Pericardium fibroblast (primary cell): ENCODE measurements around the gene ISG20. TPM values are rescaled to one million over a fixed set of nuclear protein-coding genes. Genes with fewer than 3 reads are reported as not detected.

Experiments used
- total RNA-seq: library from RNA; depleted of rRNA; stranded (reverse); fragments of >200 nt; gene quantifications from 2 replicates; pipeline ENCODE4 v1.2.3, GENCODE V29; 2015

ISG20 gene
- 2.0 and 3.3 TPM in 2 replicates for total RNA-seq

DNA sequence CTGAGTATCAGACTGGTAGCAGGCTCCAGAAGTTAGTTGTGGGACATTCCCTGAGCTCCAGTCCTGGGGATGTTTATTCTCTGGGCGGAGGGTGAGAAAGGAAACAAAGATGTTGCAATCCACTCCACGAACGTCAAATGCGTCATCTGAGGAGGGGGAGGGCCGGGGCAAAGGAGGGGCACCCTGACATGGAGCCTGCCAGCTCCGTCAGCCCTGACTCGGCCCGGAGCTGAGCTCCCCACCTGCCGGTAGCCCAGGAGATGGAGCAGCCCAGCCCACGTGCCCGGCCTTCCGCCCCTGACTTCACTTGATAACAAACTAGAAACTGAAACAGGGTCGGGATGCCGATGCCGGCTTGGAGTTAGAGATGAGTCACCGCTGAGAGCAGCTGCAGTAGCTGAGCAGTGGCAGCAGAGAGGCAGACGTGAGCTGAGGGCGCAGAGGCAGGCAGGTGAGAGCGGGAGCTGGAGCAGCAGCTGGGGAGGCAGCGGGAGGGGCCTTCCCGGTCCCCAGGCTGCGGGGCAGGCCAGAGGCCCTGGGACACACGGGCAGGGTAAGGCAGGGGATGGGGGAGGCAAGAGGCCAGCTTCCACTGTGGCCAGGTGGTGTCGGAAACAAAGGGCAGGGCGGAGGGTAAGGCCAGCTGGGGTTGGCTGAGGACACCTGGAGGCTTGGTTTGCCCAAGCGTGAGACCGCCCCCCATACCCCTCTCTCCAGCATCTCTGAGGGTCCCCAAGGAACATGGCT, at the start of gene ISG20:
ISG20 (plus strand) TSS at position 391 of the 747 bp plus-strand sequence; CDS start at position 742, 351 bp downstream.

DNA sequence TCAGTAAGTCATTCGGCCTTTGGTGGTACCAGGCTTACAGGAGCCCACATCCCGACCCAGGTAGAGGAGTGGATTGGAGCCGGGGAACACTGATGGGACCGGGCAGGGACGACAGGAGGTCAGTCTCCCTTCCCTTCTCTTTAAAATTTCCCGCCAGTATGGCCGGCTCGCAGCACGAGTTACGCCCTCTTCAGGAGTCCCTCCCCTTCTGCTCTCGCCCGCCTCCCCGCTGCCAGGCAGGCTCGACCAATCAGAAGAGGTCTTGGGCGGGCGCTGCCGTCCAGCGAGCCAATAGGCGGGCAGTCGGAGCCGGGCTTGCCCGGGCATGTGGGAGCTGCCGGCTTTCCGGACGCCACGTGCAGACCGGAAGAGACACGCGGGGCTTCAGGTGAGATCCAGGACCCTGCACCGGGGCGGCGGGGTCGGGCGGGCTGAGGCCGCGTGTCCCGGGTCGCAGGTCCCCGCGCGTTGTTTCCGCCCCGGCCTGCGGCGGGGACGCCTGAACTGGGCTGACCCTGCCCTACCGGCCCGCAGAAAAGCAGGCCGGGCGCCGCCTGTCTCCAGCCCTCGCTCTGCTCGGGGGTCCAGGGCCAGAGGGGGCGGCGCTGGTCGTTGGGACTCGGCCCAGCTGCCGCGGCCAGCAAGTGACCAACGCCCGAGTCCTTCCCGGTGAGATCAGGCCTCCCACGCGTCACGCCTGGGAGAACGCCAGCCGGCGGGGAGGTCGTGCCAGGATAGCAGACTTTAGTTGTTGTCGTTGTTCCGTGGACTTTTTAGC, 17.6 kb upstream of the ISG20 start, which contains the start of gene AEN:
AEN (plus strand) TSS at position 346 of the 778 bp plus-strand sequence. CDS start 4,870 bp downstream, outside the sequence.

Other genes starting within 250 kb of the ISG20 start
- gene MRPL46, start 171.6 kb upstream of the ISG20 start, total RNA-seq = 14.9 and 15.9 TPM in 2 replicates
- 32.7 and 49.6 TPM in 2 replicates for gene MRPS11, start 171.3 kb upstream of the ISG20 start, total RNA-seq
- 7.5 and 7.7 TPM in 2 replicates for gene DET1, start 92.3 kb upstream of the ISG20 start, total RNA-seq
- 17.9 and 18.5 TPM in 2 replicates for gene AEN, start 17.7 kb upstream of the ISG20 start, total RNA-seq
- gene ACAN, start 164.4 kb downstream of the ISG20 start, total RNA-seq = 0.17 TPM in 1 of 2 replicates, not detected in the other